Breast epithelium (tissue), 3 donors: Measurements from ENCODE around the gene CNTNAP2.

Source experiments
- CTCF ChIP-seq, 3 donors: fragments of 450-650 bp; IDR thresholded peaks; one replicate each; pipeline ENCODE4 v1.5.1; 2016 to 2017; ENCODE audit warnings: antibody characterized with exemption in 3 of 3, mild to moderate bottlenecking in 3 of 3, moderate library complexity in 3 of 3
- POLR2A ChIP-seq: fragments of 450-650 bp; IDR thresholded peaks from one replicate; pipeline ENCODE4 v1.6.1; 2016; ENCODE audit warnings: antibody characterized with exemption, mild to moderate bottlenecking, moderate library complexity
- POLR2AphosphoS5 ChIP-seq, 3 donors: sonication (generic); formaldehyde crosslinking; IDR thresholded peaks; one replicate each; pipeline ENCODE4 v1.6.1; 2017; ENCODE audit warnings: antibody characterized with exemption in 3 of 3

DNA sequence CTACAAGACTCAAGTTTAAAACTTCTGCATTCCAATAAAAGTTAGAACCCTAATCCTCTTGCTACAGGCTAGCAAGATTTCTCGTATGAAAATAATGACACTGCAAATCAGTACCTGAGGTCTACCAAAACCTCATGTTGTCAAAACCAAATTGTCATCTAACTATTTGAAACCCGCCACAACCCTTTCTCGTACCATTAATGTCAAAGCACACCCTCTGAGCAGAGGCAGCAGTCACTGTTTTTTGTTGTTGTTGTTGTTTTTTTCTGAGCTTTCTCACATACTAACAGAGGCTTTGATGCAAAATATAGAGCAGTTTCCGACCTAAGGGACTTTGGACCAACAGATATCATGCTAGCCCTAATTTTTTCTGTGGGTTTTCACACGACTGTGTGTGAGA, 1910.1 kb downstream of the CNTNAP2 start:
- no peak for TF ChIP-seq CTCF (IDR thresholded peaks at IDR 0.05)
- no peak for TF ChIP-seq POLR2A
- TF ChIP-seq POLR2AphosphoS5 (IDR thresholded peaks at IDR 0.05) = no peak
